ENCODE results near the gene FRY.

FRY gene

DNA sequence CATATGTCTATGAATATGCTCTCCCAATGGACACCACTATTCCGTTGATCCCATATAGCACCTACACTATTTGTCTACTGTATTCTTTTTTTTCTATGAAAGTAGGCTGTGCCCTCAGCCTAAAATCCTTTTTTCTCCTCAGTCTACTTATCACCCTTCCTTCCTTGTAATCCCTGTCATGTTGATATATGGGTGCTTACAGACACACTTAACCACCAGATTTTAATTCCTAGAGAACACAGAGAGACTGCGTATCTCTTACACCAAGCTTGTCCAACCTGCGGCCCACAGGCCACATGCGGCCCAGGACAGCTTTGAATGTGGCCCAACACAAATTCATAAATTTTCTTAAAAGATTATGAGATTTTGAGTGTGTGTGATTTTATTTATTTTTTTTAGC lies 182.5 kb downstream of the FRY start:
- DNase-seq (ENCODE audit: low read depth in 2 of 2), result no peak

DNA sequence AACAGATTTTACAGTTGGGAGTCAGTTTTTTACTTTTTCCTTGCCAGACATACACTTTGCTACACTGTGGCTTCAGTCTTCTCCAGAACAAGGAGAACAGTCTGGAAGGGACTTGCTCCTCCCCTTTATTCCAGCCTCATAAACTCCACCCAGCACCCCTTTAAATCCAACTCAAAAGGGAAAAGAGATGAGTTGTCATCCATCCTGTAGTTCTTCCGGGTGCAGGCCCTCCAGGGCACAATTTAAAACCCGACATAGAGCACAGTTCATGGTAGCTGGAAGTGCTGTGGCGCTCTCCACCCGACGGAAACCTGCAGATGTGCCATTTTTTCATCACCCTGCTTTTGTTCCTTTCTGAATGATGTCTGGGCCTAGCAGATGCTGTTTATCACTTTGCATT lies 184.7 kb downstream of the FRY start:
- no peak for DNase-seq (ENCODE audit: low read depth in 2 of 2)

- no peak for DNase-seq (ENCODE audit: low read depth in 2 of 2)
Measured at GRCh38 chr13:32222046-32222676, 190.6 kb downstream of the FRY start.

DNA sequence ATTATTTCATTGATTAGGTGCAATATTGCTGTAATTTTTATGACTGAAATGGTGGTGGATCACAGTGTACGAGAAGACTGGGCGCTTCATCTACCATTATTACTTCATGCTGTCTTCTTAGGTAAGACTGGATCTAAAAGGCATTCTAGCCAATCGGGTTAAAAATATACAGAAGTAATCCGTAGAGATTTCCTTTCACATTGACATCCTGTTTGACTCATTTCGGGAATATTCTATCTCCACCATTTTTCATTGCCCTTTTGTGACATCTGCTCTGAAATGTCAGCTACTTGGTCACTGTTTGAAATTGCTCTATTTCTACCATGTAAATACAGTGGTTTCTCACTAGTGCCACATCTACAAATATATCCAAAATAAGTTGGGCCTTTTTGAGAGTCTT lies 193.3 kb downstream of the FRY start:
- DNase-seq (ENCODE audit: low read depth in 2 of 2), result no peak

GRCh38 chr13:32225481-32225931 lies 193.9 kb downstream of the FRY start:
- DNase-seq (ENCODE audit: low read depth in 2 of 2), result peak; percentile 33 to 40

DNA sequence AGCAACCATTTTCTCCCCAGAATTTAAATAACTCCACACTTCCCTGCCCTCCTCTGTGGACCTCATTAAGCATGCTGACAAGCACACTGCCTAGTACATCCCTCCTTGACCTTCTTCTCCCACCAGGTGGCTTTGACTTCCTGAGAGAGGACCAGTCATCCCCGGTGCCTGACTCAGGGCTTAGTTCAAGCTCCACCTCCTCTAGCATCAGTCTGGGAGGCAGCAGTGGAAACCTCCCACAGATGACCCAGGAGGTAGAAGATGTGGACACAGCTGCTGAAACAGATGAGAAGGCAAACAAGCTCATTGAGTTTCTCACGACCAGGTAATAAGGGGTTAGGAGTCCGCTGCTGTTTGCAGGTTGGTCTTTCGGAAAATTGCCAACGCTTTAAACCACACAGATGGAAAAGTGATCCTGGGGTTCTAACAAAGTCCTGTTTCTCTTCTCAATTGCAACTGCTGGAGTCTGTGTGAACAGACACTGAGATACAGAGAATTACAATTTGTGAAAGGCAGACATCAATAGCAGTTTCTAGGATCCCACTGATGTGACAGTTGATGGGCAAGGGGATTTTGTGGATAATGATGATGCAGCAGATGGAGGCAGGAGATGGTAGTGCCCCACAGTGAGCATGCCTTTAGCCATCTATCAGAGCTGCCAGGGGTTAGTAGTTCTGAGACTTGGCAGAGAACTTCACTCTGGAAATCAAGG lies 196.9 kb downstream of the FRY start:
- no peak for DNase-seq (ENCODE audit: low read depth in 2 of 2)

DNA sequence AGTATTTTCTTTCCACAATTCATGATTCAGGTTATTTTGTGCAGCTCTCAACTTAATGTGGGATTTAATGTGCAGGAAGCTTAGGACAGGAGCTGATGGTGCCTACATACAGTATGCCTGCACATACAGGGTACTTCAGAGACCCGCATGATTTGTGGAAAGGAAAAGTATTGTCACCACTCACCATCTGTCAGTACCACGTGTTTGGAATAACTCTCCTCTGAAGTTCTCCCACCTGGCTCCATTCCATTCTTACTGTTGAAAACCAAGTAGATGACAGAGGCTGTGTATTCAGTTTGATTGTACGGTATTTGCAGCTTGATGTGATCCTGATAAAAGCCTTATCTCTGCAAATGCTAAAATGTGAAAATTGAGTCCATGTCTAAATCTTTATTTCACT lies 197.9 kb downstream of the FRY start:
- DNase-seq (ENCODE audit: low read depth in 2 of 2), result no peak

GRCh38 chr13:32232263-32232662 lies 200.7 kb downstream of the FRY start:
- DNase-seq (ENCODE audit: low read depth in 2 of 2), result no peak

DNA sequence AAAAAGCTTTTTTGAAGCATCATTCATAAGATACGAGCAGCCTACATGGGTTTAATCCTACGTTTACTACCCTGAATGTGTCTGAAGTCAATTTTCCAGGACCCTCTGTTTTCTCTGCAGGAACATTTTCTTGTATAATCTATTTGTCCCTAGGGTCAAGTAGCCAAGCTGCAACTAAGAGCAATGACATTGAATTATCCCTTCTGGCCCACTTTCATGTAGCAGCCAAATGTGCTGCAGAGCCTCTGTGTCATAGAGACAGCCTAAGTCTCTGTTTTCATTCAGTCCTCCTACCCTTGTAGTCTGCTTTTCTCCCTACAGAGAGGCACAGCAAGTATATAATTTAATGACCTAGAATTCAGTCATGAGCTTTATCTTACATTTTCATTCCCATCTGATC lies 201.5 kb downstream of the FRY start:
- no peak for DNase-seq (ENCODE audit: low read depth in 2 of 2)

- no peak for DNase-seq (ENCODE audit: low read depth in 2 of 2)
Measured at GRCh38 chr13:32234914-32235313, 203.3 kb downstream of the FRY start.

- DNase-seq (ENCODE audit: low read depth in 2 of 2), result no peak
Measured at GRCh38 chr13:32237681-32238080, 206.1 kb downstream of the FRY start.

- DNase-seq (ENCODE audit: low read depth in 2 of 2), result no peak
Measured at GRCh38 chr13:32243695-32244094, 212.1 kb downstream of the FRY start.

GRCh38 chr13:32245555-32245954 lies 214.0 kb downstream of the FRY start:
- DNase-seq (ENCODE audit: low read depth in 2 of 2), result no peak

DNA sequence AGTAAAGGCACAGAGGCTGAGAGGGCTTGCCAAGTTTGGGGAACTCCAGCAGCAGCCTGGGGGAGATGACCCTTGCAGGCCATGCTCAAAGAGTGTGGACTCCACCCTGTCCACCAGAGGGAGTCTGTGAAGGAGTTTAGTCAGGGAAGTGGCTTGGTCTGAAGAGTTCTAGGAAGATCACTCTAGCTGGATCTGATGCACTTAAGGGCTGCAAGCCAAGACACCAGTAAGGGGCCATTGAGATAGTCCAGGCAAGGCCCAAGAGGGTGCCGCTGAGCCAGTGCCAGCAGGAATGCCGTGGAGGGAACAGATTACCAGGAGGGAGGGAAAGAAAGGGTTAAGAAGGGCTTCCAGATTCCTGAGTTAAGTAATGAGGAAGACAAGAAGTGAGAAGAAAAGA lies 214.9 kb downstream of the FRY start:
- peak; percentile 17 to 24 for DNase-seq (ENCODE audit: low read depth in 2 of 2)

GRCh38 chr13:32247887-32248286 lies 216.3 kb downstream of the FRY start:
- DNase-seq (ENCODE audit: low read depth in 2 of 2), result no peak

DNA sequence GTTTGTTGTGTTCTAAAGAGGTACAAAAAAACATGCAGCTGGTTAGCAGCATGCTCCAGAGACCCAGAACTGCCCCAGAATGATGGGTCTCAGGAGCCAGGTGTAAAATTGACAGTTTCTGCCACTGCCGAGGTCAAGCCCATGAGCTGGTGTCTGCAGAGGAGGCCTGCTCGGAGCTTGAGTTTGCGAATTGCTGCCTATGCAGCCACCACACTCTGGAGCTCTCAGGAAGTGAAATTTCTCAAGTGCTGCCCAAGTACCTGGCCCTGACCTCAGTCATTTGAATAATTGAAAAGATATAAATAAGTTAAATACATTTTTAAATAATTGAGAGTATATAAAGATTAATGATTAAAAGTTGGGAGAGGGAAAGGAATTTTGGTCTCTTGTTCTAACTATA lies 217.2 kb downstream of the FRY start:
- DNase-seq (ENCODE audit: low read depth in 2 of 2), result no peak

- no peak for DNase-seq (ENCODE audit: low read depth in 2 of 2)
Measured at GRCh38 chr13:32252812-32253438, 221.4 kb downstream of the FRY start.

DNA sequence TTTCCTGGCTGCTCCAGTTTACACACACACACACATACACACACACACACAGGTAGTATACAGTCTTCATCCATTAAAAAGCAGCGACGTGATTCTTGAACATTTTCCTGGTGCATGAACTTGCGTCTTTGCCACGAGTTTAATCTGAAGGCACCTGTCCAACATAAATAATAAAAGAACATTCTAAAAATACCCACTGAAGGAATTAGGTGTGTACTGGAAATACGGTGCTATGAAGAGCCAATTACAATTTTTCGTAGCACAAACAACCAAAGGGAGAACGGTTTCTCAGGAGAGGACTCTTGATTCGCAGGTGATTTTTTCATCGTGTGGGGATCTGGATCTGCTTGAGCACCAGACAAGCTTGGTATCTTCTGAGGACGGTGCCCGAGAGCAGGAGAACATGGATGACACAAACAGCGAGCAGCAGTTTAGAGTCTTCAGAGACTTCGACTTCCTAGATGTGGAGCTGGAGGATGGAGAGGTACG lies 222.4 kb downstream of the FRY start:
- DNase-seq (ENCODE audit: low read depth in 2 of 2), result no peak

- no peak for DNase-seq (ENCODE audit: low read depth in 2 of 2)
Measured at GRCh38 chr13:32254416-32254815, 222.8 kb downstream of the FRY start.

- DNase-seq (ENCODE audit: low read depth in 2 of 2), result no peak
Measured at GRCh38 chr13:32254916-32255723, 223.5 kb downstream of the FRY start.

DNA sequence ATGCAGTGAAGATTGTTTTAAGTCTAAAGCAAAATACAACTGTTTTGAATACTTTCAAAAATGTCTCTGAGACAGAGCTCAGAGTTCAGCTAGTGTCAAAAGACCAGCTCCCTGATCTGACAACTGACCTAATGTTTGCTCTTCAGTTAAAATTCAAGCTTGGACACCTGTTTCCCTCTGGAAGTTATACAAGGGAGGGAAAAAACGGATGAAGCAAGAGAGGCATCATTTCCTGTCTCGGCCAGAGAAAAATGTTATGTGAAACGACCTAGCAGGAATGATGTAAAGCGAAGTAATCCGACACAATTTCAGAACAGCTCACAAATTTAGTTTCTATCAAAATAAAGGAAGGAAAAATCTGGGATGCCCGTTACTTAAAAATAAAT lies 224.1 kb downstream of the FRY start:
- peak; percentile 9 to 20 for DNase-seq (ENCODE audit: low read depth in 2 of 2)

GRCh38 chr13:32256243-32256642 lies 224.7 kb downstream of the FRY start:
- DNase-seq (ENCODE audit: low read depth in 2 of 2), result no peak

Data from fibroblast of skin of left biceps (primary cell).